ENCODE data around the gene CD300A.

DNA sequence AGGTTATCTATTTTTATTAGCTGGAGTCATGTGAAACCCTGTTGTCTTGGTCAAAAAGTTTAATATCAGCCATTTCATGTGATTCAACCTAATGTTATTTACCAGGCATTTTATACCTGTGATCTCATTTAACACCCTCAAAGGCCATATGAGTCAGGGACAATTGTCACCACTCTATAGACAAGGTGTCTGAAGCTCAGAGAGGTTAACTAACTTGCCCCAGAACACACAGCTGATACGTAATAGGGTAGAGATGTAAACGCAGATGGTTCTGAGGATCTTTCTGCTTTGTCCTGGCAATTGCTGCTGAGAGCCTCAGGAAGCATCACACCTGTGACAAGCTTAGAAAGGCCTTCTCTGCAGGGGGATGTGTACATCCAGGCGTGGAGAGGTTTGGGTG, 4.9 kb downstream of the CD300A start:
- TF ChIP-seq, protein P1, sequence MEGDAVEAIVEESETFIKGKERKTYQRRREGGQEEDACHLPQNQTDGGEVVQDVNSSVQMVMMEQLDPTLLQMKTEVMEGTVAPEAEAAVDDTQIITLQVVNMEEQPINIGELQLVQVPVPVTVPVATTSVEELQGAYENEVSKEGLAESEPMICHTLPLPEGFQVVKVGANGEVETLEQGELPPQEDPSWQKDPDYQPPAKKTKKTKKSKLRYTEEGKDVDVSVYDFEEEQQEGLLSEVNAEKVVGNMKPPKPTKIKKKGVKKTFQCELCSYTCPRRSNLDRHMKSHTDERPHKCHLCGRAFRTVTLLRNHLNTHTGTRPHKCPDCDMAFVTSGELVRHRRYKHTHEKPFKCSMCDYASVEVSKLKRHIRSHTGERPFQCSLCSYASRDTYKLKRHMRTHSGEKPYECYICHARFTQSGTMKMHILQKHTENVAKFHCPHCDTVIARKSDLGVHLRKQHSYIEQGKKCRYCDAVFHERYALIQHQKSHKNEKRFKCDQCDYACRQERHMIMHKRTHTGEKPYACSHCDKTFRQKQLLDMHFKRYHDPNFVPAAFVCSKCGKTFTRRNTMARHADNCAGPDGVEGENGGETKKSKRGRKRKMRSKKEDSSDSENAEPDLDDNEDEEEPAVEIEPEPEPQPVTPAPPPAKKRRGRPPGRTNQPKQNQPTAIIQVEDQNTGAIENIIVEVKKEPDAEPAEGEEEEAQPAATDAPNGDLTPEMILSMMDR (conservative IDR thresholded peaks at IDR 0.05 in 1 of 2, IDR thresholded peaks at IDR 0.05 in 1 of 2; ENCODE audit: low read depth in 1 of 2, low read length in 2 of 2), result no peak
- no peak for TF ChIP-seq EZH2 (IDR thresholded peaks at IDR 0.05; ENCODE audit: low read length, missing control alignments)
